HG02943 (cell line): Measurements from ENCODE around the gene TRIM39.
"Not testable (repeated sequence)": the region's sequence is repeated elsewhere in the genome, so short reads cannot be mapped to it uniquely, and the experiment has no call there.

Source experiments
- ATAC-seq: cut with Tn5 transposase; IDR thresholded peaks from one replicate; pipeline ENCODE4 v1.9.1; 2021; ENCODE audit warnings: mild to moderate bottlenecking, low read depth, moderate library complexity; ENCODE audit not compliant: unreplicated experiment

Gene TRIM39

GRCh38 chr6:30359276-30359675 is 32.5 kb downstream of the TRIM39 start:
- ATAC-seq = no peak

- no peak for ATAC-seq
Observed at GRCh38 chr6:30360139-30360538, 33.4 kb downstream of the TRIM39 start.

- ATAC-seq = no peak
Observed at GRCh38 chr6:30361661-30362060, 34.9 kb downstream of the TRIM39 start.

- ATAC-seq = no peak
Observed at GRCh38 chr6:30363459-30363858, 36.7 kb downstream of the TRIM39 start.

GRCh38 chr6:30364591-30364990 is 37.9 kb downstream of the TRIM39 start:
- no peak for ATAC-seq

- ATAC-seq = not testable (repeated sequence)
Observed at GRCh38 chr6:30369280-30369679, 42.6 kb downstream of the TRIM39 start.

- ATAC-seq = no peak
Observed at GRCh38 chr6:30378290-30378937, 51.7 kb downstream of the TRIM39 start.

GRCh38 chr6:30380464-30380863 is 53.7 kb downstream of the TRIM39 start:
- no peak for ATAC-seq

- no peak for ATAC-seq
Observed at GRCh38 chr6:30386166-30386565, 59.4 kb downstream of the TRIM39 start.

- no peak for ATAC-seq
Observed at GRCh38 chr6:30391240-30391639, 64.5 kb downstream of the TRIM39 start.
